NCI-H748 treated with DMSO at 0.1 percent for 48 hours (cell line): ENCODE data around the gene HBP1.
"Not testable (repeated sequence)": the region's sequence is repeated elsewhere in the genome, so short reads cannot be mapped to it uniquely, and the experiment has no call there.

Experiments used
- DNase-seq: peaks from one replicate; lab custom pipeline; 2025; lab: John Stamatoyannopoulos, UW

HBP1 gene

GRCh38 chr7:107224374-107225223 lies 55.8 kb downstream of the HBP1 start:
- peak; percentile 44 for DNase-seq

DNA sequence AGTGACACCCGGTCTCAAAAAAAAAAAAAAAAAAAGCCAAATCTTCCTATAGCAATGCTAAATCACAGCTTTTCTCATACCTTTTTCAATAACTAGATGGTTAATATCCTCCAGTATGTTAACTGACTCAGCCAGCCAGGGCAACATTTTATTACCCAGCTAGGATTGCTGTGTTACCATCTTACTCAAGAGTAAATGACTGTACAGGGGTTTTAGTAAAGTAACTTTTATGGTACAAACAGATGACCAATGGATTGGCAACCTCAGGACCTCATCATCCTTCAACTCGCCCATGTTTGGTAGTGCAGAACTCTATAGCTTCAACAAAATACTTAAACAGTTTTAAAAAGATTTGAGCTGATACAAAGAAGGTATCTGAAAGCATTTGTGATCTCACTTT lies 59.5 kb downstream of the HBP1 start:
- no peak for DNase-seq

GRCh38 chr7:107230334-107230733 lies 61.5 kb downstream of the HBP1 start:
- no peak for DNase-seq

- DNase-seq: no peak
These were observed 63.8 kb downstream of the HBP1 start for GRCh38 chr7:107232568-107233090.

GRCh38 chr7:107233174-107233573 lies 64.4 kb downstream of the HBP1 start:
- no peak for DNase-seq

GRCh38 chr7:107233981-107234380 lies 65.2 kb downstream of the HBP1 start:
- no peak for DNase-seq

DNA sequence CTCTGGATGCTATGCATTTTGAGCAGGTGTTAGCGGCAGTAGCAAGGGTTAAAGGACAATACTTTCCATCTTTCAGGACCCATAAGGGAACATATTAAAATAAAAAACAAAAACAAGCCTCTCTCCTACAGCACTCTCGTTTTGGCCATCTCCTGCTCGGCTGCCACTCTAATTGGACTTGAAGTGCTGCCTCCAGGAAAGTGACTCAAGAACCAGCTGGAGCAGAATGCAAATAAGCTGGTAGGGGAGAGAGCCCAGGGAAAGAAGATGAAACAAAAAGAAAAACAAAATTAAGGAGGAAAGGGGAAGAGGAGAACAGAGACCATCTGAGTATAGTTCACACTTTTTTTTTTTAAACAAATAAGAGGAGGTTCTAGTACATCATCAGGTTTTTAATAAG lies 65.6 kb downstream of the HBP1 start:
- DNase-seq: no peak

GRCh38 chr7:107236862-107237261 lies 68.1 kb downstream of the HBP1 start:
- no peak for DNase-seq

DNA sequence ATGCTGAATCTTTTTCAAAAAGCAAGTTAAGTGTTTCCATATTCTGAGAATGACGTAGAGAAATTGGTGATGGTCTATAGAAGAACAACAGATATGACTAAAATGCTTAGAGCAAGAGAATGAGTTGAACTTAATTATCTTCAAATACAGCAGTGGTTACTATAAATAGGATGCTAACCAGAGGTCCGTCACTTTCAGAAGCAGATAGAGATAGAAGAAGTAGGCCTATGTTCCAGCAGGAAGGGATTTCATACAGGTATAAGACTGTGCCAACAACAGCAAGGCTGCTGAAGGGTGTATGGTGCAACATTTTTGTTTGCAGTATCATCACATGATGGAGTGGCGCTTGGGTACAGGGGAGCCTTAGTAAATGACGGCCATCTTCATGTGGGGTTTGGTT lies 68.6 kb downstream of the HBP1 start:
- no peak for DNase-seq

- DNase-seq: no peak
These were observed 73.5 kb downstream of the HBP1 start for GRCh38 chr7:107242267-107242666.

DNA sequence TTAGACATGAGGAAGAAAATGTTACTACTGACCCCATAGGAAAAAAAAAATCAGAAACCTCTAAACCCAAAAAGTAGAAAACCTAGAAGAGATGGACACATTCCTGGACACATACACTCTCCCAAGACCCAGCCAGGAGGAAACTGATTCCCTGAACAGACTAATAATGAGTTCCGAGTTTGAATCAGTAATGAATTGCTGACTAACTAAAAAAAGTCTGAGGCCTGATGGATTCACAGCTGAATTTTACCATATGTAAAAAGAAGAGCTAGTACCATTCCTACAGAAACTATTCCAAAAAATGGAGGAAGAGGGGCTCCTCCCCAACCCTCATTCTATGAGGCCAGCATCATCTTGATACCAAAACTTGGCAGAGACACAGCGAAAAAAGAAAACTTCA lies 75.8 kb downstream of the HBP1 start:
- no peak for DNase-seq

GRCh38 chr7:107246836-107247235 lies 78.0 kb downstream of the HBP1 start:
- DNase-seq: not testable (repeated sequence)

GRCh38 chr7:107248551-107249316 lies 79.9 kb downstream of the HBP1 start:
- DNase-seq: no peak

GRCh38 chr7:107251963-107252362 lies 83.2 kb downstream of the HBP1 start:
- no peak for DNase-seq
